Transverse colon (tissue), 4 donors: ENCODE data around the gene SOCS3. TPM values are rescaled to one million over a fixed set of nuclear protein-coding genes. Genes with fewer than 3 reads are reported as not detected.

Experiments used
- DNase-seq: peaks from one replicate; pipeline ENCODE4 v3.0.0-alpha.2; 2019
- H3K27ac ChIP-seq, 4 donors: fragments of 200-600 bp; sonication (generic); 2 replicates each; pipeline ENCODE4 v1.5.1; 2016 to 2018; ENCODE audit warnings: inconsistent platforms in 4 of 4
- H3K27me3 ChIP-seq: fragments of 200-600 bp; sonication (generic); 2 replicates; pipeline ENCODE4 v1.5.1; 2017; ENCODE audit warnings: inconsistent platforms
- H3K36me3 ChIP-seq, 4 donors: fragments of 200-600 bp; sonication (generic); 2 replicates each; pipeline ENCODE4 v1.5.1; 2017 to 2019; ENCODE audit warnings: inconsistent platforms in 4 of 4
- H3K4me1 ChIP-seq, 4 donors: fragments of 200-600 bp; sonication (generic); 2 replicates each; pipeline ENCODE4 v1.5.1; 2017 to 2020; ENCODE audit warnings: inconsistent platforms in 4 of 4
- H3K4me3 ChIP-seq, 4 donors: fragments of 200-600 bp; sonication (generic); 1 replicate in 1 of 4; 2 replicates in 3 of 4; pipeline versions ENCODE4 v1.5.1 to v1.6.1; 2017 to 2019; ENCODE audit warnings: inconsistent platforms in 4 of 4
- H3K9me3 ChIP-seq, 2 donors: fragments of 200-600 bp; sonication (generic); 2 replicates each; pipeline ENCODE4 v1.5.1; 2017 to 2019; ENCODE audit warnings: inconsistent platforms in 2 of 2
- EP300 ChIP-seq: sonication (generic); formaldehyde crosslinking; IDR thresholded peaks from one replicate; pipeline ENCODE4 v1.6.1; 2017; ENCODE audit warnings: antibody characterized with exemption, low read depth
- POLR2A ChIP-seq: fragments of 450-650 bp; IDR thresholded peaks from one replicate; pipeline ENCODE4 v1.6.1; 2016; ENCODE audit warnings: antibody characterized with exemption, mild to moderate bottlenecking, moderate library complexity
- POLR2AphosphoS5 ChIP-seq, 3 donors: sonication (generic); formaldehyde crosslinking; IDR thresholded peaks; one replicate each; pipeline ENCODE4 v1.6.1; 2016; ENCODE audit warnings: antibody characterized with exemption in 3 of 3
- WGBS, 2 donors: methylation state at CpG; one replicate each; pipeline ENCODE4 v1.1.5; 2018; ENCODE audit warnings: low coverage in 1 of 2; 5-methylcytosine and 5-hydroxymethylcytosine counted together
- in situ Hi-C, 4 donors: fragments of 200-750 bp; cut with MboI; loops; one replicate each; pipeline versions ENCODE4 v1.15.0 to v1.15.1; 2017; ENCODE audit warnings: low sequenced_read_pairs in 3 of 4, low pct_ligation_motif_present in 1 of 4, low pct_unique_long_range_greater_than_20kb in 1 of 4
- intact Hi-C: fragments of 100-400 bp; cut with DNase I; formaldehyde crosslinking; loops from one replicate; pipeline ENCODE4 v1.15.1; 2023; ENCODE audit warnings: low total_unique reads
- total RNA-seq, 4 donors: library from RNA; depleted of rRNA; stranded (reverse); fragments of >200 nt; gene quantifications; one replicate each; pipeline ENCODE4 v1.1.0, GENCODE V29; 2016
- TF ChIP-seq, protein P1 (sequence below), 5 experiments: fragments of 200-600 bp in 3 of 5; fragments of 450-650 bp in 2 of 5; sonication (generic) in 3 of 5; IDR thresholded peaks; 1 replicate in 2 of 5; 2 replicates in 3 of 5; pipeline ENCODE4 v1.5.1; 2016 to 2017; ENCODE audit warnings: antibody characterized with exemption in 5 of 5, inconsistent platforms in 3 of 5, mild to moderate bottlenecking in 2 of 5, moderate library complexity in 1 of 5

SOCS3 gene
- total RNA-seq, 4 donors from 2014 or later: 22.3 to 230 (median 37.6) TPM

DNA sequence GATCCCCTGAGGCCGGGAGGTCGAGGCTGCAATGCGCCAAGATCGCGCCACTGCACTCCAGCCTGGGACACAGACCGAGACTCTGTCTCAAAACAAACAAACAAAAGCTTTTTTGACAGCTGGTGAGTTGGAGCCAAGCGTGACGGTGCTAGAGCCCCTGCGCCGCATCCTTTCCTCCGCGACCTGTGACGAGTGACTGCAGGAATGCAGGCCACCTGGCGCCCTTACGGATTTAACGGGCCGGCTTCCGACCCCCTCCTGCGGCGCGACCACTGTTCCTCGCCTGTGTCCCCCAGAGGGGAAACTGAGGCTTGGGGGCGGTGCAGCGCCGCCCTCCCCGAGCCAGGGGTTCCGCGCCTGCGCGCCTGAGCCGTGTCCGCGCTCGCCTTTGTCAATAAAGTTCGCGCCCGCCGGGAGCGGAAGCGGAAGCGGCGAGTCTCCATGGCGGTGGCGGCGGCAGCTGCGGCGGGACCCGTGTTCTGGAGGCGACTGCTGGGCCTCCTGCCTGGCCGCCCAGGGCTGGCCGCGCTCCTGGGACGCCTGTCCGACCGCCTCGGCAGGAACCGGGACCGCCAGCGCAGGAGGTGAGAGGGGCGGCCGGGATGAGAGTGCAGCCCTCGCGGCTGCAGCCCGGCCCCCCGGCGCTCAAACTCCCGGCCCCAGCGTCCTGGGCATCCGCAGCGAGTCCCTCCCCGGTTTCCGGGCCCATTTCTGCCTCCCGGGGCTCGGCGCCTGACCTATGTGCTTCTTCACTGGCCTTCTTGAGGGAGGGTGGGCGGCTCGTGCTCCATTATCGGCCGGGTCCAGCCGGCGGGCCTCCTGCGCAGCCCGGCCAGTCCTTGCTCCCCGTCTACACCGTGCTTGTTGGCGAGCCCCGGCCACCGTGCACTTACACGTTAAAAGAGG is 18.6 kb upstream of the SOCS3 start, which contains the start of gene PGS1:
PGS1 (plus strand) TSS at position 425 of the 906 bp plus-strand sequence; CDS start at position 442, 17 bp downstream.
- intact Hi-C loops: no loop called here
- in situ Hi-C loops: no loop called here
- Histone ChIP-seq H3K27me3 (no peaks in the 10 kb centered on the region), H3K27ac (peak within 1 kb of the TSS; percentile 90 to 93 (median 90)), H3K9me3 (no peaks in the 10 kb centered on the region), H3K4me1 (peaks cover 19 to 47% (median 41%) of the 10 kb centered on the region in 4 donors), H3K4me3 (peak within 1 kb of the TSS; percentile 80 to 98 (median 92)), H3K36me3 (no peaks in the 10 kb centered on the region)
- TF ChIP-seq, protein P1, sequence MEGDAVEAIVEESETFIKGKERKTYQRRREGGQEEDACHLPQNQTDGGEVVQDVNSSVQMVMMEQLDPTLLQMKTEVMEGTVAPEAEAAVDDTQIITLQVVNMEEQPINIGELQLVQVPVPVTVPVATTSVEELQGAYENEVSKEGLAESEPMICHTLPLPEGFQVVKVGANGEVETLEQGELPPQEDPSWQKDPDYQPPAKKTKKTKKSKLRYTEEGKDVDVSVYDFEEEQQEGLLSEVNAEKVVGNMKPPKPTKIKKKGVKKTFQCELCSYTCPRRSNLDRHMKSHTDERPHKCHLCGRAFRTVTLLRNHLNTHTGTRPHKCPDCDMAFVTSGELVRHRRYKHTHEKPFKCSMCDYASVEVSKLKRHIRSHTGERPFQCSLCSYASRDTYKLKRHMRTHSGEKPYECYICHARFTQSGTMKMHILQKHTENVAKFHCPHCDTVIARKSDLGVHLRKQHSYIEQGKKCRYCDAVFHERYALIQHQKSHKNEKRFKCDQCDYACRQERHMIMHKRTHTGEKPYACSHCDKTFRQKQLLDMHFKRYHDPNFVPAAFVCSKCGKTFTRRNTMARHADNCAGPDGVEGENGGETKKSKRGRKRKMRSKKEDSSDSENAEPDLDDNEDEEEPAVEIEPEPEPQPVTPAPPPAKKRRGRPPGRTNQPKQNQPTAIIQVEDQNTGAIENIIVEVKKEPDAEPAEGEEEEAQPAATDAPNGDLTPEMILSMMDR (IDR thresholded peaks at IDR 0.05): no peak
- TF ChIP-seq POLR2A (peak; percentile 82), POLR2AphosphoS5 (IDR thresholded peaks at IDR 0.05) (peak; percentile 93 to 98 (median 97))
- 1% methylated on average over 53 of the region's 89 CpGs; no CpG with 5 or more reads in 1 of the 2 donors for WGBS, 2 donors
- DNase-seq: peak; percentile 85

DNA sequence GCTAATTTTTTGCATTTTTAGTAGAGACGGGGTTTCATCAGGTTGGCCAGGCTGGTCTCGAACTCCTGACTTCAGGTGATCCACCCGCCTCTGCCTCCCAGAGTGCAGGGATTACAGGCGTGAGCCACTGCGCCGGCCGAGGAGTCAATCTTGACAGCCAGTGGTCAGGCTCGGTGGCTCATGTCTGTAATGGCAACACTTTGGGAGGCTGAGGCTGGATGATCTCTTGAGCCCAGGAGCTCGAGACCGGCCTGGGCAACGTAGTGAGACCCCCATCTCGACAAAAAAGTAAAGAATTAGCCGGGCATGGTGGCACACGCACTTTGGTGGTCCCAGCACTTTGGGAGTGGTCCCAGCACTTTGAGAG is 18.0 kb upstream of the SOCS3 start:
- no peak for TF ChIP-seq POLR2AphosphoS5 (IDR thresholded peaks at IDR 0.05)
- TF ChIP-seq, protein P1 (IDR thresholded peaks at IDR 0.05): no peak
- no peak for TF ChIP-seq EP300
- no peak for TF ChIP-seq POLR2A
- Histone ChIP-seq H3K36me3 (no peaks in the 10 kb centered on the region), H3K27ac (peak overlapping the region; percentile 90 to 93 (median 90)), H3K27me3 (no peaks in the 10 kb centered on the region), H3K4me3 (peak overlapping the region; percentile 80 to 98 (median 92)), H3K9me3 (no peaks in the 10 kb centered on the region), H3K4me1 (peaks cover 19 to 40% (median 37%) of the 10 kb centered on the region in 4 donors)
- WGBS, 2 donors: 39% methylated on average over 14 of the region's 14 CpGs; no CpG with 5 or more reads in 1 of the 2 donors
- intact Hi-C loops: no loop called here
- in situ Hi-C loops: no loop called here
- DNase-seq: no peak

- DNase-seq: no peak
- Histone ChIP-seq H3K27ac (peak overlapping the region; percentile 63 to 93 (median 66)), H3K27me3 (no peaks in the 10 kb centered on the region), H3K4me1 (peaks cover 12 to 30% (median 25%) of the 10 kb centered on the region in 4 donors), H3K9me3 (no peaks in the 10 kb centered on the region), H3K4me3 (no peak overlapping the region), H3K36me3 (no peaks in the 10 kb centered on the region)
- intact Hi-C loops (no loop called here), in situ Hi-C loops (no loop called here)
- no peak for TF ChIP-seq POLR2A
- TF ChIP-seq, protein P1 (IDR thresholded peaks at IDR 0.05): no peak
- no peak for TF ChIP-seq EP300
- TF ChIP-seq POLR2AphosphoS5 (IDR thresholded peaks at IDR 0.05): no peak
- WGBS, 2 donors: 87 to 92% methylated on average over 4 to 5 of the region's 5 CpGs
Measured at GRCh38 chr17:78376161-78376560, 16.3 kb upstream of the SOCS3 start.

DNA sequence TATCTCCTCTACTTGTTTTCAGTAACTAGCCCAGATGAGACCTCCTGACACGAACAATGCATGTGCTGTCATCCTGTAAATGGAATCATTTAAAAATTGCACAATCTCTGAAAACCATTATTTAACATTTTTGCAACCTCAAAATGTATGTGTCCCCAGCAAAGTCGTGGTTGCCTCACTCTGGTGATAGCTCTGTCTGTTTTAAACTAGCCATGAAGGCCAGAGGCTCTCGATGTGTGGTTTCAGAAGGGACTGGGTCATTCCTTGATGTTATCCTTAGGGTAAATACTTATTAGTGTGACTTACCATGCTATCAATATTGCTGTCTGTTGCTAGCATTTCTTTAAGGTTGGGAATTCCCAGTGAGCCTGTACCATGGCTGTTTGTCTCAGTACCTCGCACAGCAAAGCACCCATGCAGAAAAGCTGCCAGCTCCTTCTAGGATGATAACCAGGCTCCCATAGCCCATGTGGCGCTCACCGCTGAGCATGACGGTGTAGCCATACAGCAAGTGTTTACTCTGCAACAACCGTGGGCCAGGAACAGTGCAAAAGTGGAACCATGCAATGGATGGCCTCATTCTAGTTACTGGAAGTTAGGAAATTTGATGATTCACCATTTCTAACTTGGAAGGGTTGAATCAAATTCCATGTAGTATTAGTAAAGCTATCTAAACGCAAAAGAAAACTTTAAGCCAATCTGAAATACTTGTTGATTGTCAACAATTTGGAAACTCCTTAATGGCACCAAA is 15.7 kb upstream of the SOCS3 start:
- TF ChIP-seq POLR2AphosphoS5 (IDR thresholded peaks at IDR 0.05) (peak; percentile 73 to 85 (median 80)), POLR2A (no peak)
- DNase-seq: no peak
- Histone ChIP-seq H3K9me3 (no peaks in the 10 kb centered on the region), H3K27ac (peak overlapping the region; percentile 63 to 93 (median 66)), H3K27me3 (no peaks in the 10 kb centered on the region), H3K36me3 (no peaks in the 10 kb centered on the region), H3K4me3 (no peak overlapping the region), H3K4me1 (peaks cover 8 to 24% (median 20%) of the 10 kb centered on the region in 4 donors)
- in situ Hi-C loops: no loop called here
- 49 to 79% methylated on average over 2 to 9 of the region's 9 CpGs for WGBS, 2 donors
- intact Hi-C loops: no loop called here
